SK-N-SH (cell line): Measurements from ENCODE around the gene PCYT1B. TPM values are rescaled to one million over a fixed set of nuclear protein-coding genes. Genes with fewer than 3 reads are reported as not detected.

Experiments
- CTCF ChIA-PET: fragments of 300-600, 350-600 bp; formaldehyde crosslinking; extraction: SDS; loops from one replicate; lab custom pipeline; 2021; lab: Yijun Ruan, JAX
- POLR2A ChIA-PET: fragments of 350-600 bp; sonication (Branson Sonifier 250); formaldehyde crosslinking; extraction: SDS; loops from one replicate; lab custom pipeline; 2020; ENCODE audit warnings: antibody characterized with exemption, inconsistent platforms; lab: Yijun Ruan, JAX
- DNase-seq: peaks from one replicate; pipeline ENCODE4 v3.0.0; 2012
- H2AFZ ChIP-seq: fragments of 200-600 bp; sonication (generic); 2 replicates; pipeline ENCODE4 v1.8.1; 2016; ENCODE audit warnings: antibody characterized with exemption, mild to moderate bottlenecking, low read depth
- H3F3A ChIP-seq: fragments of 200-600 bp; sonication (generic); replicated peaks from 2 replicates; pipeline ENCODE3; 2016; ENCODE audit warnings: antibody characterized with exemption, mild to moderate bottlenecking; ENCODE audit not compliant: insufficient read depth
- H3K27ac ChIP-seq, 2 experiments: fragments of 200-500 bp in 1 of 2; fragments of 200-600 bp in 1 of 2; sonication (Bioruptor generic) in 1 of 2; sonication (generic), shearing (Covaris generic) in 1 of 2; 2 replicates each; pipeline versions ENCODE4 v1.5.1 to v1.6.1; 2014 to 2016; ENCODE audit warnings: low read depth in 2 of 2, inconsistent platforms in 1 of 2, low read length in 1 of 2, mild to moderate bottlenecking in 1 of 2, mixed read lengths in 1 of 2
- H3K27me3 ChIP-seq: fragments of 200-600 bp; sonication (generic), shearing (Covaris generic); 2 replicates; pipeline ENCODE4 v1.6.1; 2016; ENCODE audit warnings: mixed run types; ENCODE audit not compliant: insufficient read depth
- H3K36me3 ChIP-seq, 2 experiments: fragments of 200-500 bp in 1 of 2; fragments of 200-600 bp in 1 of 2; sonication (Bioruptor generic) in 1 of 2; sonication (generic) in 1 of 2; replicated peaks in 1 of 2; 2 replicates each; pipeline versions ENCODE3 to v1.5.1; 2014 to 2016; ENCODE audit warnings: low read length in 1 of 2, mild to moderate bottlenecking in 1 of 2; ENCODE audit not compliant: insufficient read depth in 2 of 2, control insufficient read depth in 1 of 2
- H3K4me1 ChIP-seq, 2 experiments: fragments of 200-500 bp in 1 of 2; fragments of 200-600 bp in 1 of 2; sonication (Bioruptor generic) in 1 of 2; sonication (generic), shearing (Covaris generic) in 1 of 2; 2 replicates each; pipeline versions ENCODE4 v1.5.1 to v1.6.1; 2014 to 2016; ENCODE audit warnings: low read depth in 1 of 2, low read length in 1 of 2, mixed run types in 1 of 2; ENCODE audit not compliant: insufficient read depth in 2 of 2, control insufficient read depth in 1 of 2
- H3K4me2 ChIP-seq: fragments of 200-600 bp; sonication (generic), shearing (Covaris generic); 2 replicates; pipeline ENCODE4 v1.6.1; 2017; ENCODE audit warnings: mixed run types
- H3K4me3 ChIP-seq, 2 experiments: fragments of 200-500 bp in 1 of 2; fragments of 200-600 bp in 1 of 2; sonication (Bioruptor generic) in 1 of 2; sonication (generic), shearing (Covaris generic) in 1 of 2; 2 replicates each; pipeline versions ENCODE4 v1.5.1 to v1.8.1; 2014 to 2016; ENCODE audit warnings: low read depth in 2 of 2, inconsistent platforms in 1 of 2, low read length in 1 of 2, mild to moderate bottlenecking in 1 of 2, mixed read lengths in 1 of 2, moderate library complexity in 1 of 2
- H3K79me2 ChIP-seq: fragments of 200-600 bp; sonication (generic); 2 replicates; pipeline ENCODE4 v1.8.1; 2017; ENCODE audit warnings: mild to moderate bottlenecking; ENCODE audit not compliant: insufficient read depth
- H3K9ac ChIP-seq: fragments of 200-600 bp; sonication (generic); 2 replicates; pipeline ENCODE4 v1.6.1; 2017; ENCODE audit warnings: mixed run types
- H3K9me2 ChIP-seq: fragments of 200-600 bp; sonication (generic); 2 replicates; pipeline ENCODE4 v1.6.1; 2017; ENCODE audit warnings: mixed run types
- H3K9me3 ChIP-seq: fragments of 200-600 bp; sonication (generic); 2 replicates; pipeline ENCODE4 v1.6.1; 2017; ENCODE audit warnings: mixed run types, mild to moderate bottlenecking, moderate library complexity
- H4K20me1 ChIP-seq: fragments of 200-600 bp; sonication (generic); 2 replicates; pipeline ENCODE4 v1.6.1; 2017; ENCODE audit warnings: mild to moderate bottlenecking, mixed run types; ENCODE audit not compliant: insufficient read depth
- CHD2 ChIP-seq: fragments of 150-350 bp; IDR thresholded peaks from 2 replicates; pipeline ENCODE4 v1.6.1; 2018; ENCODE audit warnings: low read length; ENCODE audit not compliant: partially characterized antibody
- CTCF ChIP-seq: fragments of 200-600 bp; sonication (generic); IDR thresholded peaks from 2 replicates; pipeline ENCODE4 v1.6.1; 2017; ENCODE audit warnings: antibody characterized with exemption, mild to moderate bottlenecking, moderate library complexity
- EZH2phosphoT487 ChIP-seq: fragments of 200-600 bp; sonication (generic); IDR thresholded peaks from 2 replicates; pipeline ENCODE4 v1.6.1; 2017; ENCODE audit warnings: low read depth, mixed run types, mild to moderate bottlenecking, antibody characterized with exemption, moderate library complexity, borderline replicate concordance
- FOSL2 ChIP-seq: IDR thresholded peaks from 2 replicates; pipeline ENCODE4 v1.4.0; 2012; ENCODE audit warnings: low read depth, mild to moderate bottlenecking, moderate library complexity, borderline replicate concordance
- FOXJ3 ChIP-seq: sonication (generic); formaldehyde crosslinking; IDR thresholded peaks from 2 replicates; pipeline ENCODE4 v1.5.1; 2020; ENCODE audit warnings: mild to moderate bottlenecking, missing genetic modification reagents
- GABPA ChIP-seq: IDR thresholded peaks from 2 replicates; pipeline ENCODE4 v1.4.0; 2012; ENCODE audit warnings: low read depth, mild to moderate bottlenecking
- JUND ChIP-seq: IDR thresholded peaks from 2 replicates; pipeline ENCODE4 v1.4.0; 2012
- MAX ChIP-seq: IDR thresholded peaks from 2 replicates; pipeline ENCODE4 v1.4.0; 2012; ENCODE audit warnings: low read depth
- MEF2A ChIP-seq: IDR thresholded peaks from 2 replicates; pipeline ENCODE4 v1.4.0; 2012; ENCODE audit warnings: low read depth, borderline replicate concordance
- NRF1 ChIP-seq: IDR thresholded peaks from 2 replicates; pipeline ENCODE4 v1.6.1; 2012; ENCODE audit warnings: low read depth, mild to moderate bottlenecking, low read length
- PBX3 ChIP-seq: IDR thresholded peaks from 2 replicates; pipeline ENCODE4; 2012
- POLR2AphosphoS5 ChIP-seq: IDR thresholded peaks from 2 replicates; pipeline ENCODE4 v1.6.1; 2012; ENCODE audit warnings: low read depth, low read length
- RCOR1 ChIP-seq: fragments of 150-350 bp; IDR thresholded peaks from 2 replicates; pipeline ENCODE4 v1.6.1; 2017; ENCODE audit warnings: antibody characterized with exemption, low read length
- REST ChIP-seq: IDR thresholded peaks from 2 replicates; pipeline ENCODE4 v1.6.1; 2012; ENCODE audit warnings: mild to moderate bottlenecking, low read depth, low read length, moderate library complexity
- SIN3A ChIP-seq: IDR thresholded peaks from 2 replicates; pipeline ENCODE4 v1.6.1; 2012; ENCODE audit warnings: low read depth, mild to moderate bottlenecking, low read length, moderate library complexity, borderline replicate concordance
- TAF1 ChIP-seq: IDR thresholded peaks from 2 replicates; pipeline ENCODE4 v1.6.1; 2012; ENCODE audit warnings: low read depth, mild to moderate bottlenecking, low read length, moderate library complexity, borderline replicate concordance
- TCF12 ChIP-seq: IDR thresholded peaks from 2 replicates; pipeline ENCODE4 v1.4.0; 2012
- TEAD4 ChIP-seq: IDR thresholded peaks from 2 replicates; pipeline ENCODE4 v1.4.0; 2012; ENCODE audit warnings: mild to moderate bottlenecking, borderline replicate concordance; ENCODE audit not compliant: insufficient read depth
- USF1 ChIP-seq: IDR thresholded peaks from 2 replicates; pipeline ENCODE4 v1.4.0; 2012; ENCODE audit warnings: low read depth, borderline replicate concordance
- ZBTB33 ChIP-seq: IDR thresholded peaks from 2 replicates; pipeline ENCODE4 v1.4.0; 2012; ENCODE audit warnings: low read depth, borderline replicate concordance
- WGBS: methylation state at CpG from one replicate; pipeline ENCODE4 v1.1.6; 2017; ENCODE audit warnings: low lambda C conversion rate; 5-methylcytosine and 5-hydroxymethylcytosine counted together
- polyA plus RNA-seq, 3 experiments: library from polyadenylated mRNA; depleted of rRNA; stranded (reverse); fragments of >200 nt; gene quantifications; 2 replicates each; pipeline ENCODE4 v1.2.3, GENCODE V29; 2012

Gene PCYT1B
- polyA plus RNA-seq, 1 of the 3 experiments (the other 2 are of a cell fraction), result 2.6 TPM

GRCh38 chrX:24515447-24515846, 131.7 kb downstream of the PCYT1B start (continued):
- TF ChIP-seq SIN3A (no peak), CTCF (peak; percentile 33; the same call in 1 of the 2 replicates), EZH2phosphoT487 (no peak), REST (no peak)

- H3K27me3 ChIP-seq, result no peaks in the 10 kb centered on the region; the same call in 1 of the 2 replicates
- no peaks in the 10 kb centered on the region for H3K9me2 ChIP-seq
- H4K20me1 ChIP-seq, result no peaks in the 10 kb centered on the region
- H3K27ac ChIP-seq, result no peak overlapping the region
- no peaks in the 10 kb centered on the region for H3K9me3 ChIP-seq
- no peak overlapping the region for H2AFZ ChIP-seq
- H3K9ac ChIP-seq, result no peak overlapping the region
- H3K4me3 ChIP-seq, result no peak overlapping the region
- H3K36me3 ChIP-seq, result no peaks in the 10 kb centered on the region
- no peak for DNase-seq
- no peaks in the 10 kb centered on the region for H3K79me2 ChIP-seq
- 34% methylated on average over 5 of the region's 5 CpGs for WGBS
- no peaks in the 10 kb centered on the region for H3K4me1 ChIP-seq
- H3F3A ChIP-seq, result no peaks in the 10 kb centered on the region
- POLR2A ChIA-PET, result no interaction called here
- H3K4me2 ChIP-seq, result no peak overlapping the region
- CTCF ChIA-PET, result interaction anchor here (1.4 kb wide), 1 partner anchor 14 kb away, joined by 10 read pairs; no protein-coding TSS in a partner anchor
- no peak for TF ChIP-seq USF1
- TF ChIP-seq TCF12, result no peak
- no peak for TF ChIP-seq JUND
- TF ChIP-seq GABPA, result no peak
- no peak for TF ChIP-seq TAF1
- no peak for TF ChIP-seq FOSL2
- no peak for TF ChIP-seq MEF2A
- TF ChIP-seq ZBTB33, result no peak
- no peak for TF ChIP-seq CTCF
- TF ChIP-seq FOXJ3 (CRISPR knock-in tag), result no peak
- TF ChIP-seq POLR2AphosphoS5, result no peak
- TF ChIP-seq MAX, result no peak
- TF ChIP-seq PBX3, result no peak
- TF ChIP-seq NRF1, result no peak
- no peak for TF ChIP-seq TEAD4
- no peak for TF ChIP-seq RCOR1
- TF ChIP-seq CHD2, result no peak
Observed at GRCh38 chrX:24513416-24513815, 133.7 kb downstream of the PCYT1B start.
